A549 (cell line): ENCODE data around the gene SP2. TPM values are rescaled to one million over a fixed set of nuclear protein-coding genes. Genes with fewer than 3 reads are reported as not detected.

Source experiments
- ATAC-seq, 2 experiments: fragments of 200-7000 bp in 1 of 2; fragments of >200 bp in 1 of 2; cut with Nextera tagmentation in 1 of 2; cut with Tn5 transposase in 1 of 2; 3 replicates each; pipeline versions ENCODE4 v1.8.0 to v1.9.1; 2018 to 2020; ENCODE audit warnings: mild to moderate bottlenecking in 1 of 2, moderate library complexity in 1 of 2
- CTCF ChIA-PET: fragments of 300-600 bp; sonication (Branson Sonifier 250); formaldehyde crosslinking; extraction: SDS; loops from one replicate; lab custom pipeline; 2021; ENCODE audit warnings: antibody characterized with exemption, inconsistent platforms; lab: Yijun Ruan, JAX
- POLR2A ChIA-PET: fragments of 350-600 bp; formaldehyde crosslinking; extraction: SDS; loops from one replicate; lab custom pipeline; 2021; ENCODE audit warnings: antibody characterized with exemption, inconsistent platforms; lab: Yijun Ruan, JAX
- DNase-seq, 2 experiments: peaks; one replicate each; pipeline versions ENCODE4 v3.0.0 to v3.0.0-alpha.2; 2011 to 2016; ENCODE audit warnings: low read depth in 1 of 2, low spot score in 1 of 2
- FAIRE-seq: peaks from 2 replicates; lab custom pipeline; 2011; peaks lifted over from hg19 to GRCh38; lab: Jason Lieb, UNC
- H3K27ac ChIP-seq, 2 experiments: fragments of >200 bp; sonication (Bioruptor Twin); formaldehyde crosslinking; 3 replicates each; pipeline ENCODE4 v1.5.1; 2016 to 2017
- H3K4me1 ChIP-seq: fragments of >200 bp; sonication (Bioruptor Twin); formaldehyde crosslinking; 3 replicates; pipeline ENCODE4 v1.6.1; 2016
- H3K4me2 ChIP-seq: fragments of >200 bp; sonication (Bioruptor Twin); formaldehyde crosslinking; 3 replicates; pipeline ENCODE4 v1.6.1; 2016
- H3K4me3 ChIP-seq: fragments of >200 bp; sonication (Bioruptor Twin); formaldehyde crosslinking; 3 replicates; pipeline ENCODE4 v1.5.1; 2016
- H3K9me3 ChIP-seq: fragments of >200 bp; sonication (Bioruptor Twin); formaldehyde crosslinking; 3 replicates; pipeline ENCODE4 v1.6.1; 2016
- ATOH8 ChIP-seq: fragments of 250-450 bp; sonication (Bioruptor Pico); IDR thresholded peaks from 2 replicates; pipeline ENCODE4 v1.5.0; 2020; ENCODE audit warnings: low read depth, mild to moderate bottlenecking, moderate library complexity
- BCL3 ChIP-seq: fragments of >200 bp; sonication (Bioruptor Twin); formaldehyde crosslinking; IDR thresholded peaks from 3 replicates; pipeline ENCODE4 v1.6.1; 2016
- CBX8 ChIP-seq: fragments of 200-600 bp; sonication (generic); IDR thresholded peaks from 2 replicates; pipeline ENCODE4 v1.6.1; 2016
- CEBPB ChIP-seq, 2 experiments: fragments of >200 bp in 1 of 2; sonication (Bioruptor Twin) in 1 of 2; formaldehyde crosslinking in 1 of 2; IDR thresholded peaks; 2 replicates each; pipeline ENCODE4 v1.6.1; 2012 to 2016
- E2F6 ChIP-seq: IDR thresholded peaks from 2 replicates; pipeline ENCODE4 v1.6.1; 2012; ENCODE audit warnings: low read depth, borderline replicate concordance
- EHF ChIP-seq: fragments of 250-450 bp; sonication (Bioruptor Pico); IDR thresholded peaks from 2 replicates; pipeline ENCODE4 v1.5.0; 2020; ENCODE audit warnings: mild to moderate bottlenecking
- ESRRA ChIP-seq: fragments of 150-350 bp; IDR thresholded peaks from 2 replicates; pipeline ENCODE4 v1.6.1; 2014; ENCODE audit warnings: mild to moderate bottlenecking, low read length, borderline replicate concordance
- FOSL2 ChIP-seq, 2 experiments: fragments of 450-650 bp in 1 of 2; fragments of >200 bp in 1 of 2; sonication (Bioruptor Twin) in 1 of 2; formaldehyde crosslinking; IDR thresholded peaks; 2 replicates each; pipeline versions ENCODE4 v1.5.0 to v1.6.1; 2016 to 2020; ENCODE audit warnings: mild to moderate bottlenecking in 1 of 2, moderate library complexity in 1 of 2
- HDAC2 ChIP-seq: fragments of 200-600 bp; sonication (generic); IDR thresholded peaks from 2 replicates; pipeline ENCODE4 v1.6.1; 2016
- HEYL ChIP-seq: fragments of 250-450 bp; sonication (Bioruptor Pico); IDR thresholded peaks from 2 replicates; pipeline ENCODE4 v1.8.0; 2021; ENCODE audit warnings: mild to moderate bottlenecking, moderate library complexity
- HOXB13 ChIP-seq: fragments of 250-450 bp; sonication (Bioruptor Pico); IDR thresholded peaks from 2 replicates; pipeline ENCODE4 v1.5.0; 2020; ENCODE audit warnings: low read depth, mild to moderate bottlenecking, moderate library complexity
- HOXB5 ChIP-seq: fragments of 250-450 bp; sonication (Bioruptor Pico); IDR thresholded peaks from 2 replicates; pipeline ENCODE4 v1.5.0; 2020; ENCODE audit warnings: mild to moderate bottlenecking, moderate library complexity
- JUN ChIP-seq, 2 experiments: fragments of >200 bp; sonication (Bioruptor Twin); formaldehyde crosslinking; IDR thresholded peaks; 2 replicates in 1 of 2; 3 replicates in 1 of 2; pipeline ENCODE4 v1.6.1; 2016 to 2017
- KDM5A ChIP-seq: fragments of 200-600 bp; sonication (generic); IDR thresholded peaks from 2 replicates; pipeline ENCODE4 v1.6.1; 2016; ENCODE audit warnings: antibody characterized with exemption, mild to moderate bottlenecking
- MAX ChIP-seq: IDR thresholded peaks from 2 replicates; pipeline ENCODE4 v1.6.1; 2012
- MYC ChIP-seq: IDR thresholded peaks from 2 replicates; pipeline ENCODE4 v1.6.1; 2012; ENCODE audit warnings: mild to moderate bottlenecking, inconsistent platforms, low read length, improper control_type of control experiment, borderline replicate concordance
- NFE2L2 ChIP-seq: fragments of 150-350 bp; conservative IDR thresholded peaks from 2 replicates; pipeline ENCODE4 v1.6.1; 2014; ENCODE audit warnings: low read length
- NPAS2 ChIP-seq: fragments of 250-450 bp; sonication (Bioruptor Pico); IDR thresholded peaks from 2 replicates; pipeline ENCODE4 v1.8.0; 2022; ENCODE audit warnings: mild to moderate bottlenecking, moderate library complexity, borderline replicate concordance
- PBX3 ChIP-seq: IDR thresholded peaks from 2 replicates; pipeline ENCODE4 v1.6.1; 2012
- POLR2A ChIP-seq: IDR thresholded peaks from 2 replicates; pipeline ENCODE4 v1.6.1; 2012; ENCODE audit warnings: mild to moderate bottlenecking, low read length
- RARB ChIP-seq: fragments of 250-450 bp; sonication (Bioruptor Pico); IDR thresholded peaks from 2 replicates; pipeline ENCODE4 v1.8.0; 2021; ENCODE audit warnings: mild to moderate bottlenecking, moderate library complexity
- RCOR1 ChIP-seq: fragments of 150-350 bp; IDR thresholded peaks from 2 replicates; pipeline ENCODE4 v1.6.1; 2014; ENCODE audit warnings: antibody characterized with exemption, low read length, low read depth
- RFX5 ChIP-seq: fragments of 450-650 bp; IDR thresholded peaks from 2 replicates; pipeline ENCODE4 v1.7.1; 2014; ENCODE audit warnings: antibody characterized with exemption, mild to moderate bottlenecking, moderate library complexity
- RNF2 ChIP-seq: fragments of 200-600 bp; sonication (generic); IDR thresholded peaks from 2 replicates; pipeline ENCODE4 v1.6.1; 2016; ENCODE audit warnings: low read depth, mild to moderate bottlenecking, antibody characterized with exemption, moderate library complexity, borderline replicate concordance
- SREBF2 ChIP-seq: fragments of 450-650 bp; IDR thresholded peaks from 2 replicates; pipeline ENCODE4 v1.6.1; 2014; ENCODE audit warnings: mild to moderate bottlenecking, moderate library complexity
- TP53 ChIP-seq: fragments of 250-450 bp; sonication (Bioruptor Pico); IDR thresholded peaks from 2 replicates; pipeline ENCODE4 v1.5.0; 2021; ENCODE audit warnings: mild to moderate bottlenecking, moderate library complexity
- ZNF302 ChIP-seq: fragments of 250-450 bp; sonication (Bioruptor Pico); IDR thresholded peaks from 2 replicates; pipeline ENCODE4 v1.9.0; 2021; ENCODE audit warnings: inconsistent platforms, mild to moderate bottlenecking, moderate library complexity
- WGBS: methylation state at CpG from one replicate; pipeline ENCODE4 v1.1.6; 2017; ENCODE audit errors: missing lambda C conversion rate; 5-methylcytosine and 5-hydroxymethylcytosine counted together
- polyA plus RNA-seq, 4 experiments: library from polyadenylated mRNA; depleted of rRNA in 3 of 4; stranded (reverse); fragments of >200 nt; fragmentation: RNase III in 1 of 4; extraction: RNeasy Plus Mini Kit Qiagen cat#74134 plus additional on column Dnase treatment in 1 of 4; gene quantifications; 2 replicates in 3 of 4; 3 replicates in 1 of 4; pipeline ENCODE4 v1.2.3, GENCODE V29; 2011 to 2017

SP2 gene
- polyA plus RNA-seq, 2 of the 4 experiments (the other 2 are of a cell fraction): 6.2 to 11.6 TPM

GRCh38 chr17:47935961-47936360 lies 39.9 kb downstream of the SP2 start:
- POLR2A ChIA-PET: interaction anchor here (0.6 to 1.7 kb wide), 2 partner anchors 30 to 40 kb away, joined by 3 to 5 read pairs; partner anchors contain the start of gene SP2
- no peak overlapping the region for H3K4me3 ChIP-seq
- TF ChIP-seq MAX: peak; percentile 37; the same call in 1 of the 2 replicates
- no peak for TF ChIP-seq NFE2L2
- no peak for TF ChIP-seq FOSL2 (IDR thresholded peaks at IDR 0.05)
- peak; percentile 38; the same call in 1 of the 2 replicates for TF ChIP-seq FOSL2 (CRISPR knock-in tag; IDR thresholded peaks at IDR 0.05)
- TF ChIP-seq, all 56 proteins: peak for 2
- FAIRE-seq: no peak
- 37% methylated on average over 5 of the region's 5 CpGs for WGBS
- Histone ChIP-seq H3K4me2 (peak overlapping the region; percentile 39), H3K4me1 (peaks cover 29% of the 10 kb centered on the region), H3K9me3 (no peaks in the 10 kb centered on the region), H3K27ac (peak overlapping the region; percentile 37 to 72; a peak in 5 of 6 replicates)
- ATAC-seq: peak; percentile 74 to 82
- CTCF ChIA-PET: interaction anchor here (0.8 to 21.7 kb wide), 10 partner anchors 10 to 89 kb away, joined by 3 to 320 read pairs (median 3); partner anchors contain the start of genes CDK5RAP3 and PNPO
- peak; percentile 75 to 81 for DNase-seq

- DNase-seq (no peak), FAIRE-seq (no peak), ATAC-seq (no peak)
- H3K27ac ChIP-seq: no peak overlapping the region
- H3K4me3 ChIP-seq: no peak overlapping the region
- H3K4me2 ChIP-seq: no peak overlapping the region
- no peak for TF ChIP-seq RCOR1
- ChIA-PET POLR2A (no interaction called here), CTCF (interaction anchor here (1.0 to 21.7 kb wide), 6 partner anchors 8 to 95 kb away, joined by 3 to 320 read pairs (median 14); partner anchors contain the start of genes CDK5RAP3, PNPO and SCRN2)
- H3K4me1 ChIP-seq: peaks cover 34% of the 10 kb centered on the region
- WGBS: 96% methylated on average over 5 of the region's 5 CpGs
- no peaks in the 10 kb centered on the region for H3K9me3 ChIP-seq
Measured at GRCh38 chr17:47937941-47938340, 41.9 kb downstream of the SP2 start.

GRCh38 chr17:47941246-47942095 lies 45.4 kb downstream of the SP2 start, which contains the start of gene PNPO:
Gene PNPO, plus strand, starts transcription at chr17:47941571. Its CDS starts 105 bp downstream, at chr17:47941676.
- H3K4me1 ChIP-seq: peaks cover 29% of the 10 kb centered on the region
- CTCF ChIA-PET: interaction anchor here (0.6 to 24.7 kb wide), 10 partner anchors 4 to 299 kb away, joined by 3 to 1426 read pairs (median 66); partner anchors contain the start of genes CDK5RAP3, PNPO, PRR15L and SCRN2
- peak within 1 kb of the TSS; percentile 71 for H3K4me3 ChIP-seq
- peak; percentile 97 to 100 for ATAC-seq
- peak; percentile 96 for FAIRE-seq
- DNase-seq: peak; percentile 99 to 100
- 3% methylated on average over 29 of the region's 50 CpGs for WGBS
- H3K27ac ChIP-seq: peak within 1 kb of the TSS; percentile 87 to 93
- no peaks in the 10 kb centered on the region for H3K9me3 ChIP-seq
- H3K4me2 ChIP-seq: peak within 1 kb of the TSS; percentile 89
- POLR2A ChIA-PET: interaction anchor here (0.6 to 2.1 kb wide), 16 partner anchors 11 to 620 kb away, joined by 3 to 35 read pairs (median 4); partner anchors contain the start of genes CDK5RAP3, KPNB1, LRRC46 and MRPL10
- TF ChIP-seq MYC (peak; percentile 93), POLR2A (peak; percentile 82), BCL3 (peak; percentile 86; the same call in 2 of the 3 replicates), TP53 (CRISPR knock-in tag) (peak; percentile 81), RARB (CRISPR knock-in tag) (0 out of 2 replicates have a peak, but pooled peaks have one; percentile 32), HOXB5 (CRISPR knock-in tag) (peak; percentile 92), ZNF302 (CRISPR knock-in tag) (no peak), KDM5A (peak; percentile 59; the same call in 1 of the 2 replicates), HOXB13 (CRISPR knock-in tag) (peak; percentile 93), NPAS2 (CRISPR knock-in tag) (no peak; the same call in 1 of the 2 replicates), ATOH8 (0 out of 2 replicates have a peak, but pooled peaks have one; percentile 63), PBX3 (peak; percentile 74; the same call in 1 of the 2 replicates), MAX (peak; percentile 100), HEYL (CRISPR knock-in tag) (peak; percentile 86; the same call in 1 of the 2 replicates), ESRRA (no peak), CBX8 (no peak), RNF2 (no peak; the same call in 1 of the 2 replicates), E2F6 (peak; percentile 100), CEBPB (IDR thresholded peaks at IDR 0.05) (peak in 1 of 2 experiments; percentile 2; a peak in 1 of 4 replicates), SREBF2 (no peak), JUN (IDR thresholded peaks at IDR 0.05) (peak; percentile 63 to 77; a peak in 4 of 5 replicates), EHF (peak; percentile 94), HDAC2 (no peak), RFX5 (peak; percentile 71)
